ENCODE measurements around the gene IP6K3.

The IP6K3 gene

DNA sequence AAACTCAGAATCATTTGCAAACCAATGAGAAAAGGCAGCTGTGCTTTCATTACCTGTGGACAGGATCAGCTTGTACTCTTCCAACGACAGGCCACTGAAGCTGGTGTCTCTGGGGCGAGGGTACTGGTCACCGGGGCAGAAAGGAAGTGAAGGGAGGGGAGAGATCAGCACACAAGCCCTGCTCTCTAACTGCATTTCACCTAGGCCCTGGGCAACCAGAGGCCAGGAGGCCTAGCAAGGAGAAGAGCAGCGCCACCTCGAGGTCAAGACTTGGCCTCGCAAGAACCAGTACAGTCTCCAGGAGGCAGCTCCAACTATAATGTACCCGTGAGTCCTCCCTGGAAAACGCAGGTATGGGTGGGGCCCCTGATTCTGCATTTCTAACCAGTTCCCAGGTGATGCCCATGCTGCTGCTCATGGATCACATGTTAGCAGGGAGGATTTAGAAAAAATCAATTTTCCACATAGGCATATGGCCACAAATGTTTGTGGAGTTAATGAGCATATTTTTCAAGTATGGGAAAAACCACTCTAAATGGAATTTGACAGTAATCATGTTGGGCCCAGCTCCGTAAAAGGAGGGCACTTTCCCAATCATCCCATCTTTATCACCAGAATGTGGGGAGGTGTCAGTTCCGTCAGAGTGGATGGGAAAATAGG lies 46.2 kb downstream of the IP6K3 start:
- TF ChIP-seq, protein P1, sequence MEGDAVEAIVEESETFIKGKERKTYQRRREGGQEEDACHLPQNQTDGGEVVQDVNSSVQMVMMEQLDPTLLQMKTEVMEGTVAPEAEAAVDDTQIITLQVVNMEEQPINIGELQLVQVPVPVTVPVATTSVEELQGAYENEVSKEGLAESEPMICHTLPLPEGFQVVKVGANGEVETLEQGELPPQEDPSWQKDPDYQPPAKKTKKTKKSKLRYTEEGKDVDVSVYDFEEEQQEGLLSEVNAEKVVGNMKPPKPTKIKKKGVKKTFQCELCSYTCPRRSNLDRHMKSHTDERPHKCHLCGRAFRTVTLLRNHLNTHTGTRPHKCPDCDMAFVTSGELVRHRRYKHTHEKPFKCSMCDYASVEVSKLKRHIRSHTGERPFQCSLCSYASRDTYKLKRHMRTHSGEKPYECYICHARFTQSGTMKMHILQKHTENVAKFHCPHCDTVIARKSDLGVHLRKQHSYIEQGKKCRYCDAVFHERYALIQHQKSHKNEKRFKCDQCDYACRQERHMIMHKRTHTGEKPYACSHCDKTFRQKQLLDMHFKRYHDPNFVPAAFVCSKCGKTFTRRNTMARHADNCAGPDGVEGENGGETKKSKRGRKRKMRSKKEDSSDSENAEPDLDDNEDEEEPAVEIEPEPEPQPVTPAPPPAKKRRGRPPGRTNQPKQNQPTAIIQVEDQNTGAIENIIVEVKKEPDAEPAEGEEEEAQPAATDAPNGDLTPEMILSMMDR (IDR thresholded peaks at IDR 0.05; ENCODE audit: low read depth, low read length, missing control alignments), result peak; percentile 78
- no peak overlapping the region for H3K4me3 ChIP-seq (replicated peaks; ENCODE audit: low read depth, low read length)
- DNase-seq (ENCODE audit: extremely low read depth, low read depth), result no peak

DNA sequence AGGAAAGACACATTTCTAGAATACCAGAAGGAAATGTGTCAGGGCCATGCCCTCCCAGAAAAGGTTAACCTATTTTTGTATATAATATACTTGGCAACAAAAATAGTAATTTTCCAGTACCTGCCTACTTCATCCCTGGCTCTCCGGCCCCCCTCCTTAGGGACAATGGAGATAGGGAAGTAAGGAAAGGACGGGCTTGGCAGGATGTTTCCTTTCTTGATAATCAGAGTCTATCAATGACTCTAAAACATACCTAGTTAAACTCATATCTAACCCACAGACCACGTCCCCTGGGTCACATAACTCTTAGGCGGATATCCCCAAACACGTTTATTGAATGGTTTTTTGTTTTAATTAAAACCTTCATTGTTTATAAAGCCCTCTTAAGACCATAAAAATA lies 47.0 kb downstream of the IP6K3 start:
- TF ChIP-seq, protein P1 (IDR thresholded peaks at IDR 0.05; ENCODE audit: low read depth, low read length, missing control alignments), result no peak
- no peak overlapping the region for H3K4me3 ChIP-seq (replicated peaks; ENCODE audit: low read depth, low read length)
- DNase-seq (ENCODE audit: extremely low read depth, low read depth), result no peak

DNA sequence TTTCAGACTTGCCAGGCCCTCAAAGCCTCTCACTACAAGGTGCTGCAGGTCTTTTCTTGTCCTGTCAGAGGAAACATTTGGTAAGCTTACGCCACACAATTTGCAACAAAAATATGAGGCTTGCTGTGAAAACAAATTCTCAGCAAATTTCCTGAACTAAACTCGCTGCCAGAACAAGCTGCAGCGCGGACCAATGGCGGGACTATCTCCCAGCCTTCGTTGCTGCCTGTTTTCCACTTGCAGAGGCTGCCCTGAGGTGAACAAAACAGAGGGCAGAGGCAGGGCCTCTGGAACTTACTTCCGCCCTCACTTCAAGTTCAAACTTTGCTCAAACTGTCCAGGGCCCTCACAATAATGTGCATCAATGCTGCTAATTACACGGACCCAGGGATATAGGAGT lies 47.6 kb downstream of the IP6K3 start:
- TF ChIP-seq, protein P1 (IDR thresholded peaks at IDR 0.05; ENCODE audit: low read depth, low read length, missing control alignments), result no peak
- no peak for DNase-seq (ENCODE audit: extremely low read depth, low read depth)
- H3K4me3 ChIP-seq (replicated peaks; ENCODE audit: low read depth, low read length), result no peak overlapping the region

DNA sequence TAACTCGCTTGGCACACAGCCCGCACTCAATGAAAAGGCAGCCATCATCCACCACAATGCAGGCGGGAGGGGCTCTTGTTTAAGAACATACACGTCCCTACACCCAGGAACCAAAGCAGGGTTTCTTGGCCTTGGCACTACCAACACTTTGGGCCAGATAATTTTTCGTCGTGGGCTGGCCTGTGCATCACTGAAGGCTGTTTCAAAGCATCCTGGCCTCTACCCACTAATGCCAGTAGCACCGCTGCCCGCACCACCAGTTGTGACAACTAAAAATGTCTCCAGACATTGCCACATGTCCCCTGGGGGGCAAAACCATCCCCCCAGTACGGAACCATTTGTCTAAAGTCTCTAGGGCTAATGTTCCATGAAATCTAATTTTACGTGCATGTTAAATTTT lies 48.2 kb downstream of the IP6K3 start:
- TF ChIP-seq, protein P1 (IDR thresholded peaks at IDR 0.05; ENCODE audit: low read depth, low read length, missing control alignments), result no peak

DNA sequence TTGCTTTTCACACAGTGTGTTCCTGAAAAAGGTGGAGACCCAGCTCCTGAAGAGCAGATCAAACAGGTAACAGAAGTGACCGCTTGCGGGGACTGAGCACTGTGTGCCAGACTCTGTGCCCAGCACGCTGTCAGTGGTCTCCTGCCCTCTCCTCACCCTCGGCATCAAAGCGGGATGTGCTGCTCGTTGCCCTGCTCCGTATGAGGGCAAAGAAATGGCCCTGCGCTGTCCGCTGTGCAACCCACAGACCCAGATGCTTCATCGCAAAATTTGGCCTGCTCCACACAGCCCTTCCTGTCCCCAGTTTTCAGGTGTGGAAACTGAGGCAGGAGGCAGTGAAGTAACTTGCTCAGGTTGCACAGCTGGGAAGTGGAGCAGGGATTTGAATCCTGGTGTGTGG lies 48.9 kb downstream of the IP6K3 start:
- no peak overlapping the region for H3K4me3 ChIP-seq (replicated peaks; ENCODE audit: low read depth, low read length)
- TF ChIP-seq, protein P1 (IDR thresholded peaks at IDR 0.05; ENCODE audit: low read depth, low read length, missing control alignments), result no peak

More for the DNA sequence above, 48.2 kb downstream of the IP6K3 start:
- H3K4me3 ChIP-seq (replicated peaks; ENCODE audit: low read depth, low read length), result no peak overlapping the region
- no peak for DNase-seq (ENCODE audit: extremely low read depth, low read depth)

DNA sequence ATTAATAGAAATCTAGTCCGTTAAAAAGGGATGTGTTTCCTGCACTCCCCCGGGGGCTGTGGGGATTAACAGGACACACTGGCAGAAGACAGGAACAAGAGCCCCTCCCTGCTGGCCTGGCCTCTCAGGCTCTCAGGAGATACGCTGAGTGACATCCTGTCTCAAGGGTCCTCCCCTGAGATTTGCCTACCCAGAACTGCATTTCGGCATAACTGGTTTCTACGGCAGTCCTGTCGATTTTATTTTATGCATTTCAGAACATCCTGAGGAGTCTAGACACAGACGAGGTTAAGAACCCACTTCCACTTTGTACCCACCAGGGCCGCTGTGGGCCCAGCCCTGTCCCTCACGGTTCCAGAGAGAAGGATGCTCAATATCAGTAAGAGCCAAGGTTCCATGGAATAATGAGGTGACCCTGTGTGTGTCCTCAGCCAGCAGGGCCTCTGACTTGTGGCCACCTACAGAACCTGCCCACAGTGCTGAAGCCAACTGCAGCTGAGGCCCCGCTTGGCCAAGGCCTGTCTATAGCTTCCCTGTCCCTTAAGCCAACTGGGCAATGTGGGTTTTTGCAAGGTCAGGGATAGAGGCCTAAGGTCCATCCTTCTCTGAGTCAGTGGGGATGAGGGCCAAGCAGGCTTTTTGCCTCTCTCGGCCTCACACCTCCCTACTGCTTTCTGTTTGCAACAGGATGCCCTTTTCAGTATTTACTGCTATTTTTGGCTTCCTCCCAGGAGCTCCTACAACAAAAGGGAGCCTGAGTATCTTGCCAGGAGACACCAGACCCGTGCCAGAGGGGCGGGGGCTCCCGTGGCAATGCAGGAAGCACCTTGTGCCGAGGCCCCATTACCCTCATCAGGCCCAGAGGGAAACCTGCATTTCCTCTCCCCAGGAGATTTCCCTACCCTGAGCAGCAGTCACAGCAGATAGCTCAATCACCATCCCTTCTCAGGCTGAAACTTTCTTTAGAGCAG lies 49.9 kb downstream of the IP6K3 start:
- no peak overlapping the region for H3K4me3 ChIP-seq (replicated peaks; ENCODE audit: low read depth, low read length)
- peak; percentile 27 for DNase-seq (ENCODE audit: extremely low read depth, low read depth)

More for the DNA sequence above, 48.9 kb downstream of the IP6K3 start:
- DNase-seq (ENCODE audit: extremely low read depth, low read depth), result no peak

More for the DNA sequence above, 49.9 kb downstream of the IP6K3 start:
- TF ChIP-seq, protein P1 (IDR thresholded peaks at IDR 0.05; ENCODE audit: low read depth, low read length, missing control alignments), result no peak

Measured in HFF-Myc (cell line).